Endometrial microvascular endothelial cells (primary cell): ENCODE data around the gene KCNK7. TPM values are rescaled to one million over a fixed set of nuclear protein-coding genes. Genes with fewer than 3 reads are reported as not detected.

Experiments
- in situ Hi-C: cut with HindIII; loops from 2 replicates; pipeline ENCODE4 v1.10.0; 2017; ENCODE audit warnings: low sequenced_read_pairs, low pct_unique_long_range_greater_than_20kb; ENCODE audit errors: inconsistent ontology term
- total RNA-seq: library from RNA; depleted of rRNA; stranded (reverse); fragments of >200 nt; gene quantifications from one replicate; pipeline ENCODE4 v1.2.3, GENCODE V29; 2015; ENCODE audit errors: inconsistent ontology term

Gene KCNK7
- total RNA-seq, 1 donor from 2014 or later = 2.3 TPM

DNA sequence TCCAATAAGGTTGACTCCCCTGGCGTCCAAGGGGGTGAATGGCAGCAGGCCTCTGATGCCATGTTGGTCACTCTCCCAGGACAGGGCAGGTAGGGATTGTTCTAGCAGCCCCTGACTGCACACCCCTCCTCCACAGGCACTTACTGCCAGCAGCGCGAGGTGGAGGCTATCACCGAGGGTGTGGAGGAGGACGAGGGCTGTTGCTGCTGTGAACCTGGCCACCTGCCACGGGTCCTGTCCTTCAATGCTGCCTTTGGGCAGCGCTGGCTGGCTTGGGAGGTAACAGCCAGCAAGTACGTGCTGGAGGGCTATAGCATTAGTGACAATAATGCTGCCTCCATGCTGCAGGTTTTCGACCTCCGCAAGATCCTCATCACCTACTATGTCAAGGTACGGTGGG, 34.6 kb upstream of the KCNK7 start:
- in situ Hi-C loops = no loop called here

- in situ Hi-C loops = no loop called here
Measured at GRCh38 chr11:65629579-65629978, 34.0 kb upstream of the KCNK7 start.

DNA sequence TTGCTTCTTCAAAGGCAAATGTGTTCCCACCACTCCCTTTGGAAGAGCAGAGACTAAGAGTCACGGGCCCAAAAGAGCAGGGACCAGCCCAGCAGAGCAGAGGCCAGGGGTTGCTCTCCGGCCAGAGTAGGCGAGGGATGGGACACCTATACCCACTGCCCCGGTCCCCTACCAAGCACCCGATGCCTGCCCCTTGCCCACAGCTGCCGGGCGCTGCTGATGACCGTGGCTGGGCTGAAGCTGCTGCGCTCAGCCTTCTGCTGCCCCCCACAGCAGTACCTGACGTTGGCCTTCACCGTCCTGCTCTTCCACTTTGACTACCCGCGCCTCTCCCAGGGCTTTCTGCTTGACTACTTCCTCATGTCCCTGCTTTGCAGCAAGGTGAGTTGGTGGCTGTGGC, 31.6 kb upstream of the KCNK7 start:
- in situ Hi-C loops = no loop called here

GRCh38 chr11:65625628-65626342, 30.2 kb upstream of the KCNK7 start:
- in situ Hi-C loops = no loop called here

DNA sequence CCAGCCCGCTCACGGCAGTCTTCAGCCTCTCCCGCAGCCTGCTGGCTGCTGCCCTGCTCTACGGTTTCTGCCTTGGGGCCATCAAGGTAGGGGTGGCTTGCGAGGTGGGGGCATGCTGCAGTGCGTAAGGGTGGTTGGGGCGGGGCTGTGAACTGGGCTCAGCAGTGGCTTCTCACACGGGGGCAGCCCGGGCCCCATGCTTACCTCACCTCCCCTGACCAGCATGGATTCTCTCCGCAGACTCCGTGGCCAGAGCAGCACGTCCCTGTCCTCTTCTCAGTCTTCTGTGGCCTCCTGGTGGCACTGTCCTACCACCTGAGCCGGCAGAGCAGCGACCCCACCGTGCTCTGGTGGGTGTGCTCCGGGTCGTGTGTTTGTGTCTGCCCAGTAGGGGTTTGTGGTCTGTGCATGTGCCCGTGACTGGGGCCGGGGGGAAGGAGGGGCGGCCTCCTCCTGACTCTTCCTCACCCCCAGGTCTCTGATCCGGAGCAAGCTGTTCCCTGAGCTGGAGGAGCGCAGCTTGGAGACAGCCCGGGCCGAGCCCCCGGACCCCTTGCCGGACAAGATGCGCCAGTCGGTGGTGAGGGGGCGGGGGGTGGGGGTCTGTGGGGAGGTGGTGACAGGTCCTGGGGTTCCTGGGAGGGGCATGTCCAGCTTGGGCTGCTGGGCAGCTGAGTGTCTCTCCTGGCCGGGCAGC, 29.5 kb upstream of the KCNK7 start:
- in situ Hi-C loops = no loop called here

DNA sequence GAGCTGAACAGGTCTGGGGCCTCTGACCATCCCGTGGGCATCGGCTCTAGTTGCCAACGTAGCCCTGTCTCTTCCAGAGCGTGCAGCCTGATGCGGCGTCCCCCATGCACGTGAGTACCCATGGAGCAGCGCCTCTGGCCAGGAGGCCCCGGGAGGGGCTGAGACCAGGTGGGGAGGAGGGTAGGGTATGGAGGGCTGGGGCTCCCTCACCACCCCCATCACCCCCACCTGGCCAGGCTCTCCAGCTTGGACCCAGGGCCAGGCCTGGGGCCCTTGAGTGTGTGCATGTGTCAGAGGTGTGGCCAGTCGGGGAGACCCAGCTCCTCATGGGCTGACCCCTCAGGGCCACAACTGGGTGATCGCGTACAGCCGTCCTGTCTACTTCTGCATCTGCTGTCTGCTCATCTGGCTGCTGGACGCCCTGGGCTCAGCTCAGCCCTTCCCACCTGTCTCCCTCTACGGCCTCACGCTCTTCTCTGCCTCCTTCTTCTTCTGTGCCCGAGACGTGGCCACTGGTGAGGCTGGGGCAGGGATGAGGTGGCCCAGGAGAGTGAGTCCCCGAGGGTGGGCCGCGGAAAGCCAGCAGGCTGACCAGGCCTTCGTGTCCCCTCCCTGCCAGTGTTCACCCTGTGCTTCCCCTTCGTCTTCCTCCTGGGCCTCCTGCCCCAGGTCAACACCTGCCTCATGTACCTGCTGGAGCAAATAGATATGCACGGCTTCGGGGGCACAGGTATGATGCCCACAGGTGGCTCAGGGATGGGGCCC, 28.4 kb upstream of the KCNK7 start:
- in situ Hi-C loops = no loop called here

GRCh38 chr11:65623177-65623576, 27.6 kb upstream of the KCNK7 start:
- in situ Hi-C loops = no loop called here

GRCh38 chr11:65622011-65622410, 26.4 kb upstream of the KCNK7 start:
- in situ Hi-C loops = no loop called here

- in situ Hi-C loops = no loop called here
Measured at GRCh38 chr11:65621460-65621859, 25.9 kb upstream of the KCNK7 start.

DNA sequence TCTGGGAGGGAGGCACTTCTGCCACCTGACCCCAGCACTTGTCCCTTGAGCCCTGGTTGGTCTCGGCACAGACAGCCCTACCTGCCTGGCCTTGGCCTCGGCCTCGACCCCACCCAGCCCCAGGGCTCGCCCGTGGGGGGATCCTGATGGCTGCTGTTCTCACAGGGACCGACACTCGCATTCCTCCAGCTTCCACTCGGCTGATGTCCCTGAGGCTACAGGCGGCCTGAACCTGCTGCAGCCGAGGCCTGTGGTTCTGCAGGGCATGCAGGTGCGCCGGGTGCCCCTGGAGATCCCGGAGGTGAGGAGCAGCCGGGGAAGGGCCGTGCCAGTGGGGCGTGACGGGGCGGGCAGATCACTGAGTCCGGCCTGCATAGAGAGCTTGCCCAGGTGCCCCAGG, 25.1 kb upstream of the KCNK7 start:
- in situ Hi-C loops = no loop called here

DNA sequence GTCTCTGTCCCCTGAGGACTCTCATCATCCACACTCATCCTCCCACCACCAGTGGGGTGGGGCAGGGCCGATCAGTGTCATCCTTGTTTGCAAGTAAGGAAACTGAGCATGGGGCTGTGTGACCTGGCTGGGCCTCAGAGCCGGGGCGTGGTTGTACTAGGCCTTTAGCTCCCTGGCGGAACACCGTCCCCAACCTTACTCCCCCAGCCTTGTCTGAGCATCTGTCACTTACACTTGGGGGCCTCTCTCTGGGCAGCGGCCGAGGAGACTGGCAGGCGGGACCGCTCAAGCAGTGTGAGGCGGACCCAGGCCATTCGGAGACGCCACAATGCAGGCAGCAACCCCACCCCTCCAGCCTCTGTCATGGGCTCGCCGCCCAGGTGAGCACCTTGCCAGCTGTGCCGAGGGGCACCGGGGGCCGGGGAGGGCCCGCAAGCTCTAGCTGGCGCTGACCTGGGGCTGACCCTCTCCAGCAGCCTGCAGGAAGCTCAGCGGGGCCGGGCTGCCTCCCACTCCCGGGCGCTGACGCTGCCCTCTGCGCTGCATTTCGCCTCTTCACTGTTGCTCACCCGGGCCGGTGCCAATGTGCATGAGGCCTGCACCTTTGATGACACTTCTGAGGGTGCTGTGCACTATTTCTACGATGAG, 23.8 kb upstream of the KCNK7 start:
- in situ Hi-C loops = no loop called here

GRCh38 chr11:65618763-65619162, 23.2 kb upstream of the KCNK7 start:
- in situ Hi-C loops = no loop called here

DNA sequence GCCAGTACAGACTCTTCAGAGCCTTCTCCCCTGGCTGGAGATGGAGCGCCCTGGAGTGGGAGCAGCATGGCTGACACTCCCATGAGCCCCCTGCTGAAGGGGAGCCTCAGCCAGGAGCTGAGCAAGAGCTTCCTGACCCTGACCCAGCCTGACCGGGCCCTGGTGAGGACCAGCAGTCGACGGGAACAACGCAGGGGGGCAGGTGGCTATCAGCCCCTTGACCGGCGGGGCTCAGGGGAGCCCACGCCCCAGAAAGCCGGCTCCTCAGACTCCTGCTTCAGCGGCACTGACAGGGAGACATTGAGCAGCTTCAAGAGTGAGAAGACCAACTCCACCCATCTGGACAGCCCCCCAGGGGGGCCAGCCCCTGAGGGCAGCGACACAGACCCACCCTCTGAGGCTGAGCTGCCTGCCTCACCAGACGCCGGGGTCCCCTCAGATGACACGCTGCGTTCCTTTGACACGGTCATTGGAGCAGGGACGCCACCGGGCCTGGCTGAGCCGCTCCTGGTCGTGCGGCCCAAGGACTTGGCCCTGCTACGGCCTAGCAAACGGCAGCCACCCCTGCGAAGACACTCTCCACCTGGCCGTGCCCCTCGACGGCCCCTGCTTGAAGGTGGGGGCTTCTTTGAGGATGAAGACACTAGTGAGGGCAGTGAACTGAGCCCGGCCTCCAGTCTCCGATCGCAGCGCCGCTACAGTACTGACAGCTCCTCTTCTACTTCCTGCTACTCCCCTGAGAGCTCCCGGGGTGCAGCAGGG, 22.6 kb upstream of the KCNK7 start:
- in situ Hi-C loops = no loop called here

DNA sequence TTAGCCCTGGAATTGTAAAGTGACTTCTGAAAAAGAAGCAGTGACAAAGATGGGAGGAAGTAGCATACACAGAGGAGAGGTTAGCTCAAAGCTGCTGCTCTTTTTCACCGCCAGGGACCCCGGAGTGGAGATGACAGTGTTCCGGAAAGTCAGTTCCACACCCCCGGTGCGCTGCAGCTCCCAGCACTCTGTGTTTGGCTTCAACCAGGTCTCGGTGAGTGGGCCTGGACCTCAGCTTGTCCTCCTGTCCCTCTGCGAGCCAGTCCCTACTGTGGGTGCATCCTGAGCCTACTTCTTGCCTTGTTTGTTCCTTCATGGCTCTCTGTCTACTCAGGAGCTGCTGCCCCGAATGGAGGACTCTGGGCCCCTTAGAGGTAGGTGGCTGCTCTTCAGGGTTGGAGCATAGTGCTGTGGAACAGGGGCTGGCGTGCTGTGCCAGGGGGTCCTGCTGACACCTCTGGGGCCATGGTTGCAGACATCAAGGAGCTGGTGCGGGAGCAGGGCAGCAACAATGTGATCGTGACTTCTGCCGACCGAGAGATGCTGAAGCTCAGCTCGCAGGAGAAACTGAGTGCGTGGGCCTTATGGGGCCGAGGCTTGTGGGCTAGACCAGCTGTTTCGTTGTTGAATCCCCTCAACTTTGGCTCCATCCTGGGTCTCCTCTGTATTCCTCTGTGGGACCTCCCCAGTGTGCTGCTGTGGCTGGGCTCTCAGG, 21.7 kb upstream of the KCNK7 start:
- in situ Hi-C loops = no loop called here

DNA sequence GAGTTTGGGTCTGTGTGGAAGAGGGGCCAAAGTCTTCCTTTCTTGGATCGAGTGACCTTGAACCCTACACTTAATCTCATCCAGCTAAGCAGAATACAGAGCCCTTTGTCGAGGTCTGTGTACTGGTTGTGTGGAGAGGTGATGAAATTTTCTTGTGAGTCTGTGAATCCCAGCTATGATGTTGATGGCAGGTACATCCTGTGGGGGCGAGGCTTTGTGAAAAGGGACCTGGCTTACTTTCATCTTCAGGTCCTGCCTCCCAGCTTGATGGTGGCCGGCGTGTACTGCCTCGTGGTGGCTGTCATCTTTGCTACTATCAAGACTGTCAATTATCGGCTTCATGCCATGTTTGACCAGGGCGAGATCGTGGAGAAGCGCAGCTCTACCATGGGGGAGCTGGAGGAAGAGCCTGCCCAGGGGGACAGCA, 21.0 kb upstream of the KCNK7 start:
- in situ Hi-C loops = no loop called here

DNA sequence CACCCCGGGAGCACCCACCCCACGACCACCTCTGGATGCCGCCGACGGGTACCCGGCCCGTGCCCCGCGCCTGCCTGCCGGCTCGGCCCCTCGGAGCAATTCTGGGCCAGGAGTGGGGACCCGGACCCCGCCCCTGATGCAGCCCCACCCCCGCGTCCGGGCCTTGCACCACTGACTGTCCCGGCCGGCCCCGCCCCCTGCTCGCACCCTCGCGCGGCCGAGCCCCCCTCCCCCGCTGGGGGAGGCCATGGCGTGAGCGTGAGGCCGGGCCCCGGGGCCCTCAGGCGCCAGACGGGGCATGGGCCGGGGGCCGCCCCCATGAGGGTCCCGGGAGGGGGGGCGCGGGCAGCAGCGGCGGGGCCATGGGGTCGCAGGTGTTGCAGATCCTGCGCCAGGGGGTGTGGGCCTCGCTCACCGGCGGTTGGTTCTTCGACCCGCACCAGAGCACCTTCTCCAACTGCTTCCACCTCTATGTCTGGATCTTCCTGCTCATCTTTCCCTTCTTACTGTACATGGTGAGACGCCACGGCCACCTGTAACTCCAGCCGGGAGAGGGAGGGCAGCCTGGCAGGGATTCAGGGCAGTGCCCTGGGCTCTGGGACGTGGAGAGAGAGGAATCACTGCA, 20.5 kb upstream of the KCNK7 start:
- in situ Hi-C loops = no loop called here

DNA sequence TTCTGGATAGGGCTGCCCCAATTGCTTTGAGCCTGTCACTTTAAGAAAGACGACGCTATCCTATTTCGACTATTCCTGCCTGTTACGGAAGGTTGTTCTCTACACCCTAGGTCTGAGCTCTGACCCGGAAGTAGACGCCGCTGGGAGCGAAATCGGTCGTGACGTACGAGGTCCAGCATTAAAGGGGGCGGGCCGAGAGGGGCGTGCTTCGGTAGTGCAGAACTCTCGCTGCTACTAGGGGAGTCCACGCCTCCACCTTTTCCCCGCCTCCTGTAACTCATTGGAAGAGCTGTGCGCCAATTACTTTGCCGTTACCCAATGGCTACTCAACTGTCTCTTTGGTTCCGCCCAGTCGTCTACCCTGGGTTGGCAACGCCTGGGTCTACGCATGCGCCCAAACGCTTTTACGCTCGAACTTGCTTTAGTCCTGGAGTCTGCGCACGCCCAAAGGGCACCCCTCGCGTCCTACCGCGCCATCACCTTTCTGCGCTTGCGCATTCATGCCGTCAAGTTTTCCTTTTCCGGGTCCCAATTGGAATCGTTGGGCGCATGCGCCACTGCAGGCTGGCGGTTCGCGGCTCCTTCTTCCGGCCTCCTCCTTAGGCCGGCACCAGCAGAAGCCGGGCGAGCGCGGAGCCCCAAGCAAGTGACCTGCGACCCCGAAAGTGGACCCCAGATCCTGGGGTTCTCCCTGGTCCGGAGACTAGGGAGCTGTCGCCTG, 19.8 kb upstream of the KCNK7 start, which contains the start of gene PCNX3:
TSS of gene PCNX3 (plus strand) at position 548 of the 721 bp plus-strand sequence. CDS start 536 bp downstream, outside the sequence.
- in situ Hi-C loops = no loop called here
